HG03060 (cell line): ENCODE data around the gene TBC1D14.

Source experiments
- ATAC-seq: cut with Tn5 transposase; IDR thresholded peaks from one replicate; pipeline ENCODE4 v1.9.1; 2021; ENCODE audit warnings: low read depth, moderate number of reproducible peaks; ENCODE audit not compliant: unreplicated experiment

TBC1D14 gene

GRCh38 chr4:6909113-6909969, at the start of gene TBC1D14:
Gene TBC1D14 (plus strand): TSS chr4:6909826. CDS start chr4:6923390, 13,564 bp downstream.
- peak; percentile 38 for ATAC-seq

- no peak for ATAC-seq
These were observed 41.2 kb upstream of the TBC1D14 start for GRCh38 chr4:6868386-6868785.

GRCh38 chr4:6869944-6870343, 39.7 kb upstream of the TBC1D14 start:
- ATAC-seq, result no peak

GRCh38 chr4:6873291-6873690, 36.3 kb upstream of the TBC1D14 start:
- ATAC-seq, result no peak

GRCh38 chr4:6873792-6874461, 35.7 kb upstream of the TBC1D14 start:
- no peak for ATAC-seq

- no peak for ATAC-seq
These were observed 34.6 kb upstream of the TBC1D14 start for GRCh38 chr4:6874981-6875380.

- no peak for ATAC-seq
These were observed 34.2 kb upstream of the TBC1D14 start for GRCh38 chr4:6875431-6875831.

- no peak for ATAC-seq
These were observed 33.2 kb upstream of the TBC1D14 start for GRCh38 chr4:6876440-6876839.

GRCh38 chr4:6877067-6877466, 32.6 kb upstream of the TBC1D14 start:
- no peak for ATAC-seq

GRCh38 chr4:6878451-6879059, 31.1 kb upstream of the TBC1D14 start:
- ATAC-seq, result no peak

- ATAC-seq, result no peak
These were observed 28.9 kb upstream of the TBC1D14 start for GRCh38 chr4:6880691-6881090.

- no peak for ATAC-seq
These were observed 27.7 kb upstream of the TBC1D14 start for GRCh38 chr4:6881908-6882307.

GRCh38 chr4:6884341-6884870, 25.2 kb upstream of the TBC1D14 start:
- ATAC-seq, result no peak

- ATAC-seq, result no peak
These were observed 23.6 kb upstream of the TBC1D14 start for GRCh38 chr4:6885953-6886557.

GRCh38 chr4:6886886-6887285, 22.7 kb upstream of the TBC1D14 start:
- ATAC-seq, result no peak

GRCh38 chr4:6887591-6888371, 21.8 kb upstream of the TBC1D14 start:
- ATAC-seq, result no peak

- ATAC-seq, result no peak
These were observed 21.0 kb upstream of the TBC1D14 start for GRCh38 chr4:6888506-6889071.

- no peak for ATAC-seq
These were observed 20.4 kb upstream of the TBC1D14 start for GRCh38 chr4:6889101-6889735.

GRCh38 chr4:6889736-6890324, 19.8 kb upstream of the TBC1D14 start:
- ATAC-seq, result no peak
